Fibroblast of pulmonary artery (primary cell): ENCODE measurements around the gene MMP28.

Source experiments
- DNase-seq: peaks from one replicate; pipeline ENCODE4 v3.0.0-alpha.2; 2010; ENCODE audit warnings: low read depth
- H3K4me3 ChIP-seq: replicated peaks from 2 replicates; pipeline ENCODE4 v1.5.1; 2011; ENCODE audit warnings: low read depth, mild to moderate bottlenecking, control low read depth, low read length, moderate library complexity
- CTCF ChIP-seq: IDR thresholded peaks from 2 replicates; pipeline ENCODE4 v1.5.1; 2011; ENCODE audit warnings: mild to moderate bottlenecking, control low read depth, low read length, inconsistent platforms; ENCODE audit errors: missing control alignments

MMP28 gene

GRCh38 chr17:35797918-35798317 is 2.5 kb upstream of the MMP28 start:
- no peak for TF ChIP-seq CTCF
- no peak overlapping the region for H3K4me3 ChIP-seq
- no peak for DNase-seq

GRCh38 chr17:35797370-35797769 is 1.9 kb upstream of the MMP28 start:
- H3K4me3 ChIP-seq, result no peak overlapping the region
- no peak for DNase-seq
- TF ChIP-seq CTCF, result no peak

GRCh38 chr17:35796942-35797341 is 1.5 kb upstream of the MMP28 start:
- DNase-seq, result no peak
- no peak overlapping the region for H3K4me3 ChIP-seq
- no peak for TF ChIP-seq CTCF

- peak overlapping the region; percentile 37 for H3K4me3 ChIP-seq
- TF ChIP-seq CTCF, result no peak
- no peak for DNase-seq
Observed at GRCh38 chr17:35795871-35796265, 427 bp upstream of the MMP28 start.

GRCh38 chr17:35793257-35793656 is 2.2 kb downstream of the MMP28 start:
- H3K4me3 ChIP-seq, result no peak overlapping the region
- no peak for DNase-seq
- TF ChIP-seq CTCF, result no peak

- DNase-seq, result no peak
- no peak overlapping the region for H3K4me3 ChIP-seq
- no peak for TF ChIP-seq CTCF
Observed at GRCh38 chr17:35791681-35792350, 3.6 kb downstream of the MMP28 start.

GRCh38 chr17:35790841-35791240 is 4.6 kb downstream of the MMP28 start:
- no peak overlapping the region for H3K4me3 ChIP-seq
- TF ChIP-seq CTCF, result no peak
- no peak for DNase-seq
